Smooth muscle cell (in vitro differentiated cells): ENCODE measurements around the gene R3HDM2. TPM values are rescaled to one million over a fixed set of nuclear protein-coding genes. Genes with fewer than 3 reads are reported as not detected.

Experiments
- DNase-seq: peaks from one replicate; lab custom pipeline; 2025; ENCODE audit not compliant: unreplicated experiment; lab: John Stamatoyannopoulos, UW
- H2AFZ ChIP-seq: fragments of 200-600 bp; sonication (generic); 2 replicates; pipeline ENCODE4 v1.6.0; 2016; ENCODE audit warnings: antibody characterized with exemption, low read depth, mild to moderate bottlenecking
- H3F3A ChIP-seq: fragments of 200-600 bp; sonication (generic); 2 replicates; pipeline ENCODE4 v1.6.0; 2017; ENCODE audit warnings: antibody characterized with exemption, low read depth
- H3K27ac ChIP-seq: fragments of 200-600 bp; sonication (generic); 2 replicates; pipeline ENCODE4 v1.5.1; 2016; ENCODE audit warnings: low read depth, mild to moderate bottlenecking
- H3K27me3 ChIP-seq: fragments of 200-600 bp; sonication (generic); 2 replicates; pipeline ENCODE4 v1.6.1; 2016; ENCODE audit warnings: low read depth, mild to moderate bottlenecking
- H3K36me3 ChIP-seq: fragments of 200-600 bp; sonication (generic); 2 replicates; pipeline ENCODE4 v1.5.1; 2016; ENCODE audit warnings: low read depth
- H3K4me1 ChIP-seq: fragments of 200-600 bp; sonication (generic); 2 replicates; pipeline ENCODE4 v1.5.1; 2016; ENCODE audit warnings: low read depth
- H3K4me2 ChIP-seq: fragments of 200-600 bp; sonication (generic); 2 replicates; pipeline ENCODE4 v1.6.0; 2016; ENCODE audit warnings: mild to moderate bottlenecking
- H3K4me3 ChIP-seq: fragments of 200-600 bp; sonication (generic); 2 replicates; pipeline ENCODE4 v1.5.1; 2016; ENCODE audit warnings: mild to moderate bottlenecking
- H3K79me2 ChIP-seq: fragments of 200-600 bp; sonication (generic); 2 replicates; pipeline ENCODE4 v1.6.0; 2016; ENCODE audit warnings: low read depth, mild to moderate bottlenecking
- H3K9ac ChIP-seq: fragments of 200-600 bp; sonication (generic); 2 replicates; pipeline ENCODE4 v1.6.0; 2016; ENCODE audit warnings: low read depth
- H3K9me3 ChIP-seq: fragments of 200-600 bp; sonication (generic); replicated peaks from 2 replicates; pipeline ENCODE4 v1.5.1; 2016; ENCODE audit warnings: low read depth
- H4K20me1 ChIP-seq: fragments of 200-600 bp; sonication (generic); 2 replicates; pipeline ENCODE4 v1.6.0; 2016; ENCODE audit warnings: low read depth
- WGBS: methylation state at CpG from one replicate; pipeline ENCODE4 v1.1.7; 2016; ENCODE audit warnings: low lambda C conversion rate; 5-methylcytosine and 5-hydroxymethylcytosine counted together
- polyA plus RNA-seq: library from polyadenylated mRNA; unstranded; fragments of >200 nt; fragmentation: Nextera tagmentation; extraction: Ambion mirVana; gene quantifications from 2 replicates; pipeline ENCODE4 v1.2.1, GENCODE V29; 2016
- total RNA-seq: library from RNA; depleted of rRNA; stranded (reverse); fragments of >200 nt; gene quantifications from 2 replicates; pipeline ENCODE4 v1.2.3, GENCODE V29; 2014
- TF ChIP-seq, protein P1 (sequence below): fragments of 200-600 bp; sonication (generic); IDR thresholded peaks from 2 replicates; pipeline ENCODE4 v1.5.1; 2017; ENCODE audit warnings: borderline replicate concordance, mild to moderate bottlenecking, antibody characterized with exemption; ENCODE audit not compliant: insufficient read depth, poor library complexity, severe bottlenecking

The R3HDM2 gene
- total and polyA plus RNA-seq, 2 experiments from 2014 or later: 12.2 to 16.0 TPM

- H3K4me1 ChIP-seq: peaks cover 16% of the 10 kb centered on the region
- no peaks in the 10 kb centered on the region for H3K27me3 ChIP-seq
- no peak overlapping the region for H3K9ac ChIP-seq
- H3K4me3 ChIP-seq: no peak overlapping the region
- TF ChIP-seq, protein P1, sequence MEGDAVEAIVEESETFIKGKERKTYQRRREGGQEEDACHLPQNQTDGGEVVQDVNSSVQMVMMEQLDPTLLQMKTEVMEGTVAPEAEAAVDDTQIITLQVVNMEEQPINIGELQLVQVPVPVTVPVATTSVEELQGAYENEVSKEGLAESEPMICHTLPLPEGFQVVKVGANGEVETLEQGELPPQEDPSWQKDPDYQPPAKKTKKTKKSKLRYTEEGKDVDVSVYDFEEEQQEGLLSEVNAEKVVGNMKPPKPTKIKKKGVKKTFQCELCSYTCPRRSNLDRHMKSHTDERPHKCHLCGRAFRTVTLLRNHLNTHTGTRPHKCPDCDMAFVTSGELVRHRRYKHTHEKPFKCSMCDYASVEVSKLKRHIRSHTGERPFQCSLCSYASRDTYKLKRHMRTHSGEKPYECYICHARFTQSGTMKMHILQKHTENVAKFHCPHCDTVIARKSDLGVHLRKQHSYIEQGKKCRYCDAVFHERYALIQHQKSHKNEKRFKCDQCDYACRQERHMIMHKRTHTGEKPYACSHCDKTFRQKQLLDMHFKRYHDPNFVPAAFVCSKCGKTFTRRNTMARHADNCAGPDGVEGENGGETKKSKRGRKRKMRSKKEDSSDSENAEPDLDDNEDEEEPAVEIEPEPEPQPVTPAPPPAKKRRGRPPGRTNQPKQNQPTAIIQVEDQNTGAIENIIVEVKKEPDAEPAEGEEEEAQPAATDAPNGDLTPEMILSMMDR: no peak
- 93% methylated on average over 7 of the region's 7 CpGs for WGBS
- no peak overlapping the region for H3K4me2 ChIP-seq
- no peak for DNase-seq
- H4K20me1 ChIP-seq: no peaks in the 10 kb centered on the region
- peaks cover 5% of the 10 kb centered on the region for H3K9me3 ChIP-seq
- no peak overlapping the region for H2AFZ ChIP-seq
- no peak overlapping the region for H3K27ac ChIP-seq
- H3K79me2 ChIP-seq: no peaks in the 10 kb centered on the region
- H3F3A ChIP-seq: peaks cover 5% of the 10 kb centered on the region
- peaks cover 8% of the 10 kb centered on the region for H3K36me3 ChIP-seq
Observed at GRCh38 chr12:57343703-57344378, 87.0 kb downstream of the R3HDM2 start.

- Histone ChIP-seq H3K9ac (peak overlapping the region; percentile 51), H3K4me3 (no peak overlapping the region), H2AFZ (no peak overlapping the region), H3K9me3 (no peaks in the 10 kb centered on the region), H3K4me1 (peaks cover 16% of the 10 kb centered on the region), H3F3A (peaks cover 5% of the 10 kb centered on the region), H3K27ac (peak overlapping the region; percentile 87), H3K27me3 (no peaks in the 10 kb centered on the region), H3K36me3 (peaks cover 1% of the 10 kb centered on the region), H3K4me2 (peak overlapping the region; percentile 68), H4K20me1 (no peaks in the 10 kb centered on the region), H3K79me2 (no peaks in the 10 kb centered on the region)
- 49% methylated on average over 6 of the region's 7 CpGs for WGBS
- TF ChIP-seq, protein P1: no peak
- DNase-seq: no peak
Observed at GRCh38 chr12:57342207-57342691, 88.6 kb downstream of the R3HDM2 start.

DNA sequence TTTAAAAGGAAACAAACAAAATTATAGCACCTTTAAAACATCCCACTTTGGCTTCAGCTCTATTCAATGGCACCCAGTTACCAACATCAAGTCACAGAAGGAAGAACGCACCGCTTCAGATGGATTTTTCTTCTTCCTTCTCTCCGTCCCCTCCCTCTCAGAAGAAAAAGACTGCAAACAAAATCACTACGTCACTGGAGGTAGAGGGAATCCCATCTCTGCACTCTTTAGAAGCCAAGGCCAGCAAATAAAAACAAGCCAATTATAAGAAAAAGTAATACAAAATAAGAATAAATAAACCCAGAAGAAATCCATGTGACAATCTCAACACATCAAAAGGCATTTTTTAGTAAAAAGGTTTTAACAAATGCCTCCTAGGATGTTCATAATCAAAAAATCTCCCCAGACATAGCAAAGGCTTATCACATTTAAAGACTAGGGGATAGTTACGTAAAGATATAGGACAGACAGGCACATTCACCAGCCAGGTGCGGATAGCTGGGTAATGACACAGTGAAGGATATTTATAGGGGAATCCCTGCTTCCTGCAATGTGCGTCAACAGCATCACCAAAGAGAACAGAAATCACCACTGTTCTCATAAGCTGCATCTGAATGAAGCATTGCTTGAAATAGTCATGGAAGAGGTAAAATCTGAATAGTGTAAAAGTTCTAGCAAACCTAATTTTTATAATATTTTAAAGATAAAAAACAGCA lies 89.4 kb downstream of the R3HDM2 start:
- Histone ChIP-seq H3K4me2 (peak overlapping the region; percentile 68), H3K27ac (peak overlapping the region; percentile 87)
- WGBS: 58% methylated on average over 7 of the region's 7 CpGs

More for the DNA sequence above, 89.4 kb downstream of the R3HDM2 start:
- Histone ChIP-seq H3K4me1 (peaks cover 16% of the 10 kb centered on the region), H3F3A (peaks cover 5% of the 10 kb centered on the region), H4K20me1 (no peaks in the 10 kb centered on the region), H3K79me2 (peaks cover 2% of the 10 kb centered on the region), H3K4me3 (no peak overlapping the region), H3K36me3 (no peaks in the 10 kb centered on the region), H3K9me3 (no peaks in the 10 kb centered on the region), H3K27me3 (no peaks in the 10 kb centered on the region), H3K9ac (peak overlapping the region; percentile 51), H2AFZ (no peak overlapping the region)
- TF ChIP-seq, protein P1: no peak
- DNase-seq: no peak
